OCI-LY3 (cell line): ENCODE data around the gene ATG3.
"Not testable (repeated sequence)": the region's sequence is repeated elsewhere in the genome, so short reads cannot be mapped to it uniquely, and the experiment has no call there.

Source experiments
- EZH2phosphoT487 ChIP-seq: fragments of 200-600 bp; shearing (Covaris generic); IDR thresholded peaks from 2 replicates; pipeline ENCODE4 v1.6.1; 2018; ENCODE audit warnings: antibody characterized with exemption, mixed run types, low read depth
- TF ChIP-seq, protein P1 (sequence below): fragments of 200-600, 300-600 bp; sonication (generic); IDR thresholded peaks from 2 replicates; pipeline ENCODE4 v1.5.1; 2014; ENCODE audit warnings: antibody characterized with exemption, low read length, low read depth

GRCh38 chr3:112518970-112519369 is 42.8 kb downstream of the ATG3 start:
- TF ChIP-seq, protein P1, sequence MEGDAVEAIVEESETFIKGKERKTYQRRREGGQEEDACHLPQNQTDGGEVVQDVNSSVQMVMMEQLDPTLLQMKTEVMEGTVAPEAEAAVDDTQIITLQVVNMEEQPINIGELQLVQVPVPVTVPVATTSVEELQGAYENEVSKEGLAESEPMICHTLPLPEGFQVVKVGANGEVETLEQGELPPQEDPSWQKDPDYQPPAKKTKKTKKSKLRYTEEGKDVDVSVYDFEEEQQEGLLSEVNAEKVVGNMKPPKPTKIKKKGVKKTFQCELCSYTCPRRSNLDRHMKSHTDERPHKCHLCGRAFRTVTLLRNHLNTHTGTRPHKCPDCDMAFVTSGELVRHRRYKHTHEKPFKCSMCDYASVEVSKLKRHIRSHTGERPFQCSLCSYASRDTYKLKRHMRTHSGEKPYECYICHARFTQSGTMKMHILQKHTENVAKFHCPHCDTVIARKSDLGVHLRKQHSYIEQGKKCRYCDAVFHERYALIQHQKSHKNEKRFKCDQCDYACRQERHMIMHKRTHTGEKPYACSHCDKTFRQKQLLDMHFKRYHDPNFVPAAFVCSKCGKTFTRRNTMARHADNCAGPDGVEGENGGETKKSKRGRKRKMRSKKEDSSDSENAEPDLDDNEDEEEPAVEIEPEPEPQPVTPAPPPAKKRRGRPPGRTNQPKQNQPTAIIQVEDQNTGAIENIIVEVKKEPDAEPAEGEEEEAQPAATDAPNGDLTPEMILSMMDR = not testable (repeated sequence)
- TF ChIP-seq EZH2phosphoT487 = not testable (repeated sequence)
